ENCODE data around the gene PTPRM. TPM values are rescaled to one million over a fixed set of nuclear protein-coding genes. Genes with fewer than 3 reads are reported as not detected.

Gene PTPRM
- total RNA-seq, 1 experiment from 2014 or later, result not detected

DNA sequence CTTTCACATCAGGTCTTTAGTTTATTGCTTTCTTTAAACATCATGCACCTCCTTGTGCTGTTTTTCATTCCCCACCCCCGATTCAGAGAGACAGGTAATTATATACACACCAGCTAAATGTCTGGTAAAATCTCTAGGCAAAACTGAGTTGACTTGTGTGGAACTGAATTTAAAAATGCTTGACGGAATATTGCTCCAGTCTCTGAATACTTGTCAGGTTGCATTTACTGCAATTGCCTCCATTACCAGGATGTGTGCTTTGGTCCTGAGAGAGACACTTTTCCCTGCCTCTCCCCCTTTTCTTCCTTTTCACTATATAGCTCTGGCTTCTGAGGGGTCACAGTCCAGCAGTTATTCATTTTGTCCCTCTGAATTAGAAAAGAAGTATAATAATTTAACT lies 104.0 kb downstream of the PTPRM start:
- POLR2A ChIA-PET (ENCODE audit: low non-redundant PET), result no interaction called here
- CTCF ChIA-PET, result no interaction called here
- TF ChIP-seq EZH2 (IDR thresholded peaks at IDR 0.05; ENCODE audit: borderline replicate concordance, low read depth, low read length, poor library complexity, severe bottlenecking) (no peak), CTCF (conservative IDR thresholded peaks at IDR 0.05; ENCODE audit: low read depth, low read length) (no peak)
- peaks cover 15% of the 10 kb centered on the region for H3K9me3 ChIP-seq (ENCODE audit: low read depth, low read length, poor library complexity, severe bottlenecking)
- no peaks in the 10 kb centered on the region for H3K4me1 ChIP-seq (ENCODE audit: insufficient read depth, low read length, poor library complexity, severe bottlenecking)
- BruUV-seq (replicated peaks), result no TSS peak
- no peak overlapping the region for H3K4me3 ChIP-seq (ENCODE audit: low read depth, low read length, poor library complexity, severe bottlenecking)
- H3K27me3 ChIP-seq (replicated peaks; ENCODE audit: insufficient read depth, low read depth, low read length, poor library complexity), result no peaks in the 10 kb centered on the region
- no peak for DNase-seq (ENCODE audit: low spot score)
- intact Hi-C loops (cut with micrococcal nuclease; ENCODE audit: unreplicated experiment), result no loop called here
- no peak overlapping the region for H3K27ac ChIP-seq (ENCODE audit: low read depth, low read length, poor library complexity, severe bottlenecking)
- H3K36me3 ChIP-seq (ENCODE audit: insufficient read depth, low read length, poor library complexity, severe bottlenecking), result no peaks in the 10 kb centered on the region

- POLR2A ChIA-PET (ENCODE audit: low non-redundant PET), result no interaction called here
- Histone ChIP-seq H3K4me1 (ENCODE audit: insufficient read depth, low read length, poor library complexity, severe bottlenecking) (no peaks in the 10 kb centered on the region), H3K9me3 (ENCODE audit: low read depth, low read length, poor library complexity, severe bottlenecking) (peaks cover 3% of the 10 kb centered on the region), H3K27me3 (replicated peaks; ENCODE audit: insufficient read depth, low read depth, low read length, poor library complexity) (no peaks in the 10 kb centered on the region), H3K36me3 (ENCODE audit: insufficient read depth, low read length, poor library complexity, severe bottlenecking) (no peaks in the 10 kb centered on the region), H3K4me3 (ENCODE audit: low read depth, low read length, poor library complexity, severe bottlenecking) (no peak overlapping the region), H3K27ac (ENCODE audit: low read depth, low read length, poor library complexity, severe bottlenecking) (no peak overlapping the region)
- no TSS peak for BruUV-seq (replicated peaks)
- DNase-seq (ENCODE audit: low spot score), result no peak
- CTCF ChIA-PET, result no interaction called here
- intact Hi-C loops (cut with micrococcal nuclease; ENCODE audit: unreplicated experiment), result no loop called here
- TF ChIP-seq EZH2 (IDR thresholded peaks at IDR 0.05; ENCODE audit: borderline replicate concordance, low read depth, low read length, poor library complexity, severe bottlenecking), result no peak
- no peak for TF ChIP-seq CTCF (conservative IDR thresholded peaks at IDR 0.05; ENCODE audit: low read depth, low read length)
Measured at GRCh38 chr18:7676253-7676873, 109.2 kb downstream of the PTPRM start.

- BruUV-seq (replicated peaks), result no TSS peak
- TF ChIP-seq EZH2 (IDR thresholded peaks at IDR 0.05; ENCODE audit: borderline replicate concordance, low read depth, low read length, poor library complexity, severe bottlenecking), result no peak
- no peak for TF ChIP-seq CTCF (conservative IDR thresholded peaks at IDR 0.05; ENCODE audit: low read depth, low read length)
- DNase-seq (ENCODE audit: low spot score), result no peak
- intact Hi-C loops (cut with micrococcal nuclease; ENCODE audit: unreplicated experiment), result no loop called here
- H3K36me3 ChIP-seq (ENCODE audit: insufficient read depth, low read length, poor library complexity, severe bottlenecking), result no peaks in the 10 kb centered on the region
- H3K4me1 ChIP-seq (ENCODE audit: insufficient read depth, low read length, poor library complexity, severe bottlenecking), result no peaks in the 10 kb centered on the region
- ChIA-PET CTCF (no interaction called here), POLR2A (ENCODE audit: low non-redundant PET) (no interaction called here)
- H3K27ac ChIP-seq (ENCODE audit: low read depth, low read length, poor library complexity, severe bottlenecking), result no peak overlapping the region
- H3K9me3 ChIP-seq (ENCODE audit: low read depth, low read length, poor library complexity, severe bottlenecking), result peaks cover 6% of the 10 kb centered on the region
- no peaks in the 10 kb centered on the region for H3K27me3 ChIP-seq (replicated peaks; ENCODE audit: insufficient read depth, low read depth, low read length, poor library complexity)
- no peak overlapping the region for H3K4me3 ChIP-seq (ENCODE audit: low read depth, low read length, poor library complexity, severe bottlenecking)
Measured at GRCh38 chr18:7677001-7677400, 109.9 kb downstream of the PTPRM start.
